ENCODE data around the gene ADAMTS3.

Gene ADAMTS3

DNA sequence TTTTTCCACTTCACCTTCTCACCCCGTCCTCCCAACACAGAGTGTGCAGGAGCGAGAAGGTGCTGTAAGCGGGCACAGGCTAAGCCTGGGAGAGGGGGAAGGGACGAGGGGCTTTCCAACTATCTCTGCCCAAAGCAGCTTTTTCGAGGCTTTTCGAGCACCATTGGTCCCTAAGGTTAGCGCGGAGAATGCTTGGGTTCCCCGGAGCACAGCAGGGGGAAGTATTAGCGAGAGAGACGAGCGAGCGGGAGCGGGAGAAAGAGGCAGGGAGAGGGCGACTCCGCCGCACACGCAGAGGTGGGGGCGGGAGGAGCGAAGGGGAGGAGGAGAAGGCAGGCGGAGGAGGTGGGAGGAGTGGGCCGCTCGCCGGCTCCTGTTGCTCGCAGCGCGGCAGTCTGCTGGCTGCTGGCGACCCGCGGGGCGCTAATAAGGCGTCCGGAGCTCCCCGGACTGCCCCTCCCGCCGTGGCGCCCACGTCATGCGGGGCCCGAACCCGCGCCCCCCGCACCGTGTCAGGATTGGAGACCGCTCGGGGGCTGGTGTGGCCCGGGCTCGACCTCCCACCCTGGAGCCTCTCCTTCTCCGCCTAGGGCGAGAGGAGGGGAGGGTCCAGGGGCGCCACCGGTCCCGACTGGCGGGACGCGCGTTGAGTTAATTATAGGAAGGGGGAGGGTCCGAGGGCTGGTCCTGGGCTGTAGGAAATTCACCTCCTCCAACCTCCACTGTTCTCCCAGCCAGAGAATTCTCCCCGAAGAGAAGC, at the start of gene ADAMTS3:
Gene ADAMTS3, minus strand, starts transcription at position 263 of the 760 bp plus-strand sequence. CDS start 459 bp downstream, outside the sequence.
- peak within 1 kb of the TSS; percentile 64 for H3K4me3 ChIP-seq (ENCODE audit: low read length)
- TF ChIP-seq CTCF (conservative IDR thresholded peaks at IDR 0.05; ENCODE audit: low read depth, low read length): no peak
- DNase-seq (ENCODE audit: low read depth): peak; percentile 39

GRCh38 chr4:72613959-72614358, 44.9 kb upstream of the ADAMTS3 start:
- peak; percentile 10 for DNase-seq (ENCODE audit: low read depth)
- no peak for TF ChIP-seq CTCF (conservative IDR thresholded peaks at IDR 0.05; ENCODE audit: low read depth, low read length)

GRCh38 chr4:72606751-72607150, 37.7 kb upstream of the ADAMTS3 start:
- DNase-seq (ENCODE audit: low read depth): no peak
- no peak overlapping the region for H3K4me3 ChIP-seq (ENCODE audit: low read length)
- TF ChIP-seq CTCF (conservative IDR thresholded peaks at IDR 0.05; ENCODE audit: low read depth, low read length): no peak

More at GRCh38 chr4:72613959-72614358, 44.9 kb upstream of the ADAMTS3 start:
- H3K4me3 ChIP-seq (ENCODE audit: low read length): no peak overlapping the region

- DNase-seq (ENCODE audit: low read depth): peak; percentile 94
- TF ChIP-seq CTCF (conservative IDR thresholded peaks at IDR 0.05; ENCODE audit: low read depth, low read length): no peak
- no peak overlapping the region for H3K4me3 ChIP-seq (ENCODE audit: low read length)
Observed at GRCh38 chr4:72604324-72604723, 35.3 kb upstream of the ADAMTS3 start.

GRCh38 chr4:72602396-72603376, 33.7 kb upstream of the ADAMTS3 start:
- no peak overlapping the region for H3K4me3 ChIP-seq (ENCODE audit: low read length)
- no peak for TF ChIP-seq CTCF (conservative IDR thresholded peaks at IDR 0.05; ENCODE audit: low read depth, low read length)
- DNase-seq (ENCODE audit: low read depth): no peak

- no peak for DNase-seq (ENCODE audit: low read depth)
- no peak overlapping the region for H3K4me3 ChIP-seq (ENCODE audit: low read length)
- no peak for TF ChIP-seq CTCF (conservative IDR thresholded peaks at IDR 0.05; ENCODE audit: low read depth, low read length)
Observed at GRCh38 chr4:72591547-72592454, 22.8 kb upstream of the ADAMTS3 start.
